HG03354 (cell line): ENCODE results near the gene UCHL3.

Source experiments
- ATAC-seq: cut with Tn5 transposase; IDR thresholded peaks from one replicate; pipeline ENCODE4 v1.9.1; 2021; ENCODE audit warnings: mild to moderate bottlenecking; ENCODE audit not compliant: unreplicated experiment, poor library complexity, severe bottlenecking

The UCHL3 gene

GRCh38 chr13:75549262-75550158 lies at the start of gene UCHL3:
Gene UCHL3, plus strand, starts transcription at chr13:75549791. Its CDS starts 30 bp downstream, at chr13:75549821.
- ATAC-seq, result peak; percentile 97

- ATAC-seq, result no peak
Observed at GRCh38 chr13:75505327-75505726, 44.3 kb upstream of the UCHL3 start.

- ATAC-seq, result peak; percentile 33
Observed at GRCh38 chr13:75506018-75506417, 43.6 kb upstream of the UCHL3 start.

GRCh38 chr13:75507027-75508001 lies 42.3 kb upstream of the UCHL3 start:
- ATAC-seq, result no peak

- no peak for ATAC-seq
Observed at GRCh38 chr13:75508002-75508548, 41.5 kb upstream of the UCHL3 start.

- ATAC-seq, result no peak
Observed at GRCh38 chr13:75511051-75511625, 38.5 kb upstream of the UCHL3 start.

GRCh38 chr13:75512253-75512652 lies 37.3 kb upstream of the UCHL3 start:
- ATAC-seq, result peak; percentile 94

GRCh38 chr13:75513271-75513670 lies 36.3 kb upstream of the UCHL3 start:
- ATAC-seq, result no peak

- no peak for ATAC-seq
Observed at GRCh38 chr13:75514080-75514995, 35.3 kb upstream of the UCHL3 start.

GRCh38 chr13:75518439-75519088 lies 31.0 kb upstream of the UCHL3 start:
- ATAC-seq, result no peak

GRCh38 chr13:75521956-75522355 lies 27.6 kb upstream of the UCHL3 start:
- ATAC-seq, result no peak

GRCh38 chr13:75530549-75530961 lies 19.0 kb upstream of the UCHL3 start:
- ATAC-seq, result peak; percentile 67

- no peak for ATAC-seq
Observed at GRCh38 chr13:75533861-75534260, 15.7 kb upstream of the UCHL3 start.

GRCh38 chr13:75537401-75538365 lies 11.9 kb upstream of the UCHL3 start, which contains the start of gene COMMD6:
Gene COMMD6, minus strand, starts transcription at chr13:75537841. Its CDS starts 36 bp downstream, at chr13:75537805.
- ATAC-seq, result peak; percentile 99

GRCh38 chr13:75541287-75541686 lies 8.3 kb upstream of the UCHL3 start:
- ATAC-seq, result no peak

- ATAC-seq, result no peak
Observed at GRCh38 chr13:75541961-75542360, 7.6 kb upstream of the UCHL3 start.

- ATAC-seq, result no peak
Observed at GRCh38 chr13:75544681-75545330, 4.8 kb upstream of the UCHL3 start.
